ENCODE results near the gene FOXK2.
A peak's percentile ranks its signal among the peaks of the same experiment; 100 is the strongest.

The FOXK2 gene

DNA sequence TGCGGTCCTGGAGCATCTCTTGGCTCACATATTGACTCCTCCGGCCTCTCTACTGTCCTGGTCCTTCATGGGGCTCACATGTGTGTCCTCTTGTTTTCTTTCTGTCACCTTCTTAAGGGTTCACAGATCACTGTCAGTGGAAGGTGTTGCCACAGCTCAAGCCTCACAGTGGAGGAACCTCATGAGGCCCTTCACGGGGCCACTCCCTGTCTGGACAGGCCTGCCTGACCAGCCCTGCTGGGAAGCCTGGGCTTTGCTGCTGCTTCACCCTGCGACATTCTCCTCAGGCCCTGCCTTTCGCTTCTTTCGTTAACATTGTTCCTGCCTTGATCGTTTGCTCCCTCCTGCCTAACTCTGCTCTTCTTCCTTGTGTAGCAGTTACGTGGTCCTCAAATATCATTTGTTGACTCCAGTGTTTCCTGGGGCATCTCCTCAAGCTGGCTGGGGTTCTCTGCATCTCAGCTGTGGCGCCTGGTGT, 72.8 kb downstream of the FOXK2 start:
- DNase-seq: no peak

DNA sequence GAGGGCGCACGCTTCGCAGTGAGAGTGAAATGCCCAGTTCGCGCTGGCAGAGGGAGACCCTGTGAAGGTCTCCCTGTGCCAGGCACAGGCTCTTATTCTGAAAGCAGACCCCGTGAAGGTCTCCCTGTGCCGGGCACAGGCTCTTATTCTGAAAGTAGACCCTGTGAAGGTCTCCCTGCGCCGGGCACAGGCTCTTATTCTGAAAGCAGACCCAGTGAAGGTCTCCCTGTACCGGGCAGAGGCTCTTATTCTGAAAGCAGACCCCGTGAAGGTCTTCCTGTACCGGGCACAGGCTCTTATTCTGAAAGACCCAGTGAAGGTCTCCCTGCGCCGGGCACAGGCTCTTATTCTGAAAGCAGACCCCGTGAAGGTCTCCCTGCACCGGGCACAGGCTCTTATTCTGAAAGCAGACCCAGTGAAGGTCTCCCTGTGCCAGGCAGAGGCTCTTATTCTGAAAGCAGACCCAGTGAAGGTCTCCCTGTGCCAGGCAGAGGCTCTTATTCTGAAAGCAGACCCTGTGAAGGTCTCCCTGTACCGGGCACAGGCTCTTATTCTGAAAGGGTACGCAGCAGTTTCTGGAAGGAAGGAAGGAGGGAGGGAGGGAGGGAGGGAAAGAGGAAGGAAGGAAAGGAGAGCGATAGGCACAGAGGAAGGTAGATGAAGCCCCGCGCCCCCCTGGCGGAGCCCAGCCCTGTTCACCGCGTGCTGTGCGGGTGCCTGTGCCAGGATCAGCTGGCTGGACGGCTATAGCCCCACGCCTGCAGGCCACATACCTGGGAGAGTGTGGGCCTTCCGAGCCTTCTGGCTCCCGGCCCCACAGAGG, 73.4 kb downstream of the FOXK2 start:
- peak; percentile 45 to 52 for DNase-seq

DNA sequence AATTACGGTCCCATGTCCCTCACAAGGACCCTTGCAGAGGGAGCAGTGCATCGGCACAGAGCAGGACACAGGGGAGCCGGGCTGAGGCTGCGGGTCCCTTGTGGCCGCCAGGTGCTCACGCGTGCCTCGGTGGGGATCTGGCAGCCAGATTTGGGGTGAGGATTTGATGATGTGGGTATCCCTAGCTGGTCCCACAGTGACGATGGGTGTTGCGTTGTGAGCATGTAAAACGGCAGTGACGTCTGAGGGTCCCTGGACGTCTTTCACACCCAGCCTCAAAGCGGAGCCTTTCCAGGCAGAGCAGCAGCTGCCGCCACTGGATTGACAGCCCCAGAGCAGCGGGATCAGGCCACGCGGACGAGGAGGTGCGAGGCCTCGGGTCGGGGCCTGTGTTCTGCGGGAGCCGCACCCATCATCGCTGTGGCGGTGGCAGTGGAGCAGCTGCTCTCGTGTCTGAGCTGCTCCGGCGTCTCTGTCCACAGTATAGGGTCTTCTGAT, 74.1 kb downstream of the FOXK2 start:
- DNase-seq: no peak

DNA sequence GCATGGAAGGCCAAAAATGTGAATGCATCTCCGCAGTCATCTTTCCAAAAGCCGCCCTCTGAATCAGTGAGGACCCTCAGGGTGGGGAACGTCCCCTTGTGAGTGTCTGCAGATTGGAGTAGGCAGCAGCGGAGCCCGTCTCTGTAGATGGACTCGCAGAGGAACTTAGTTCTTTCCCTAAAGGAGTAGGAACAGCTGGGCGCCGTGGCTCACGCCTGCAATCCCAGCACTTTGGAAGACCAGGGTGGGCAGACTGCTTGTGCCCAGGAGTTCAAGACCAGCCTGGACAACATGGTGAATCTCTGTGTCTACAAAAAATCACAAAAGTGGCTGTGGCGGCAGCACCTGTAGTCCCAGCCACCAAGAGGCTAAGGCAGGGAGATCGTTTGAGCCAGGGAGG, 75.0 kb downstream of the FOXK2 start:
- no peak for DNase-seq

GRCh38 chr17:82595893-82596292, 76.4 kb downstream of the FOXK2 start:
- no peak for DNase-seq

DNA sequence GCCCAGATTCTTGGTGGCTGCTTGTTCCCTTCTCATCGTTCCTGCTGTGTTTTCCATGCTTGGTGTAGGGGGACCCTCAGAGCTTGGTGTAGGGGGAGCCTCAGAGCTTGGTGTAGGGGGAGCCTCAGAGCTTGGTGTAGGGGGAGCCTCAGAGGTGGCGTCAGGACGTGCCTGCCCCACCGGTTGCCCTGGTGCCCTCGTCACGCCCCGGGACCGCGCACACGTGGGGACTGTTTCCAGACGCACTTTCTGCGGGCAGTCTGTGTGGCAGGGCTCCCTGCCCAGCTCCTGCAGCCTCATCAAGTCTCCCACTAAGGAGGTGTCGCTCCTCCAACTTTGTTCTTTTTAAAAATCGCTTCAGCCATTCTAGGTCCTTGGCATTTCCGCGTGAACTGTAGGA, 76.8 kb downstream of the FOXK2 start:
- no peak for DNase-seq

DNA sequence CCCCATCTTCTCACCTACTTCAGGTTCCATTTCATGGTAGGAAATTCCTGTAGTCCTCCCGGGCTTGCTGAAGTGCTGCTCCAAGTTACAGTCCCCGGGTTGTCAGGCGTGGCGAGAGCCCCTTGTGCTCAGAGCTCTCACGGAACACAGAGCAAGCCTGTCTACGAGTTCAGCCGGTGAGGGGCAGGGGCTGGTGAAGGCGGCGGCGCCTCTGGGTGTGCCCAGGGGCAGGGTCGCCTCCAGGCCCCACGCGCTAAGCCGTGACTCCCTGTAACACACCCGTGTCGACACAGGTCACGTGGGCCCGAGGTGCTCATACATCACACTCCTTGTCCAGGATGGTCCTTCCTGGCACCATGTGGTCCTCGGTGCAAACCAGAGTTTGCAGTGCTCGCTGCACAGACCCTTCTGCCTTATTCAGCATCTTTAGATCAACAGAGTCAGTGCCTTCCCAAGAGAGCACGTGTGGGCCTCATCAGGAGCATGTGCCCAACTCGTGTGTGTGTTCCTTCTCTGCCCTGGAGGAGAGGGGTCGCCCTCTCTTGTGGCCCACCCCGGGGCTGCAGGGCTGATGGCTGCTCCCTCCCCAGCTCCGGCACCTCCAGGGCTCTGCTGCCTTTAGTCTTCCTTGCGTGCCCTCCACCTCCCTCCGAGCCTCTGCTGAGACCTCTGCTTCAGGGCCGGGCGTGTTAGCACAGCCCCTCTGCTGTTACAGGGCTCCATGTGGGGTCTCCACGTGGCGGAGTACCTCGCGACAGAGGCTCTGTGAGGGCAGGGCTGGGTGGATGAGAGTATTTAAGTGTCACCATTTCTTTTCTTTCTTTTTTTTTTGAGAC, 77.5 kb downstream of the FOXK2 start:
- no peak for DNase-seq

DNA sequence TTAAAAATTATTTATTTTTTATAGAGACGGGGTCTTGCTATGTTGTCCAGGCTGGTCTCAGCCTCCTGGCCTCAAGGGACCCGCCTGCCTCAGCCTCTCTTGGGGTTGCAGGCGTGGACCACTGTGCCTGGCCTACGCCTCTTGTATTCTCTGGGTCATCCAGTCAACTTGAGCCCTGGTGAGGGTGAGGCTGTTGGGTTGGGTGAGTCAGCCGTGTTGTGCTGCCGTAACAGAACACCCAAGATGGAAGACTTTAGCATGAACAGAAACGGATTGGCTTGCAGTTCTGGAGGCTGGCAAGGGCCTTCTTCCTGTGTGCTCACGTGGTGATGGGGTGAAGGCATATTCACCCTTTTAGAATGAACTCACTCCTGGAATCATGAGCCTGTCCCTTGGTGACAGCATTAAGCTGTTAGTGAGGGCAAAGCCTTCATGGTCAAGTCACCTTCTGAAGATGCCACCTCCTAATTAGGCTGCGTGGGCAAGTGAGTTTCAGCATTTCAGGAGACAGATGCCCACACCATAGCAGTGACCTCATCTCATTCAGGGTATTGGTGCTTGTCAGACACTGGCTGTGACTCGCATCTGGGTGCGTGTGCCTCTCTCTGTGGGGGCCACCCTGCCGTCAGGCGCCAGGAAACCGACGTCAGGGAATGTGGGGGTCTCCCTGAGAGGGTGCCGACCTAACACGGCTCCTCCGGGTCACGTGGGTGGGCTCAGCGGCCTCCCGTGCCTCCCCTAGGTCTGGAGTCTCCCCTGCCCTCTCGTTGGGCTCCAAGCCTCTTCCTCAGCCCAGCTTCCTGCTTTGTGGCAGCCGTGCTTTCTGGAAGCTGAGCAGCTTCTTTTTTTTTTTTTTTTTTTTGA, 79.0 kb downstream of the FOXK2 start:
- no peak for DNase-seq

DNA sequence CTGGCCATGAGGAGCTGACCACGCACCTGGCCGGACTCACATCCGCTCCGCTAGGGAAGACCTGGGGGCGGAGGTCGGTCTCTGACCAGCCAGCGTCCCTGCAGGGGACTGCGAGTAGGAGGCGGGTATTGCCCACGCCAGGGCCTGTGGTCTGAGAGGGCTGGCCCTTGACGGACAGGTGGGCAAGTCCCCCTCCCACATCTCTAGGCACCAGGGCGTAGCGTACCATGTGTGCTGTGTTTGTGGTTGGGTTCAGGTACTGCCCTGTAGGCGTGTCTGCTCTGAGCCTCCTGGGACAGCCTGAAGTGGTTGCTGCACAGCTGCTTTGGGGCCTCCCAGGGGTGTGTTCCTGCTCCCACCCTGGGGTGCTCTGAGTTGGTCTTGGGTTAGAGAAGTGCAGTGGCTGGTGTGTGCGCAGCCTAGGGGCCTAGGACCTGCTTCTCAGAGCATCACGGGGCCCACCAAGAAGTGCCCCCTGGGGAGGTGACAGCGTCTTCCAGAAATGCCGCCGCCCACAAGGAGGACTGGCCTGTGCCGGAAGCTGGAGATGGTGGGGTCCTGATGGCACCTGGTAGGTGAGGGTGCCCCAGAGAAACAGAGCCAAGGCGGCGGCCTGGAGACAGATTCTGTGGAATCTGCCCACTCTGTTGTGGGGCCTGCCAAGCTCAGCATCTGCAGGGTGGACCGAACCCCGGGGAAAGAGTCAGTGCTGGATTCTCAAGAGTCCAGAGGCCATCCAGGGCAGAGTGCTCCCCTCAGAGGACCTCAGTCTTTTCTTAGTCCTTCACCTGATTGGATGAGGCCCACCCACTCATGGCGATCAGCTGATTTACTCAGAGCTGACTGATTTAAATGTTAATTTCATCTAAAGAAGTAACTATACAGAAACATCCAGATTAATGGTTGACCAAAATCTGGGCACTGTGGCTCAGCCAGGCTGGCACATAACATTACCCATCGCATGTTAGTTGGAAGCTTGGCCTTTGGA, 80.4 kb downstream of the FOXK2 start:
- DNase-seq: no peak

- DNase-seq: no peak
Observed at GRCh38 chr17:82600731-82601446, 81.4 kb downstream of the FOXK2 start.

GRCh38 chr17:82601447-82602000, 82.0 kb downstream of the FOXK2 start:
- DNase-seq: no peak

DNA sequence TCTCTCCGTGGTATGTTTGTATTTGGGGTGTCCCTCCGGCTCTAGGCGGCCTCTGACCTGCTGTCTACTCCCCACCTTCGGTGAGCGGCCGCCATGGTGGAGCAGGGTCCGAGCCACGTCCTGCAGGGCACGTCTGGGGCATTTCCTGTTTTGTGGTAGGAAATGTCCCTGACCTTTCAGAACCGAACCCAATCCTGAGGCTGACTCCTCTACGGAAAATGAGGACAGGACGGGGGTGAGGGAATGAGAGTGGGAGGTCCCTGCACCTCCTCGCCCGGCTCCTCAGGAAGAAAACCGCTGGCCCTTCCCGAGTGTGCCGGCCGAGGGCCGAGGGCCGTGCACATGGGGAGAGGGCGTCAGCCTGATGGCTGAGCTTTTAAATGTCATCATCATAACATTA, 83.0 kb downstream of the FOXK2 start:
- DNase-seq: no peak

DNA sequence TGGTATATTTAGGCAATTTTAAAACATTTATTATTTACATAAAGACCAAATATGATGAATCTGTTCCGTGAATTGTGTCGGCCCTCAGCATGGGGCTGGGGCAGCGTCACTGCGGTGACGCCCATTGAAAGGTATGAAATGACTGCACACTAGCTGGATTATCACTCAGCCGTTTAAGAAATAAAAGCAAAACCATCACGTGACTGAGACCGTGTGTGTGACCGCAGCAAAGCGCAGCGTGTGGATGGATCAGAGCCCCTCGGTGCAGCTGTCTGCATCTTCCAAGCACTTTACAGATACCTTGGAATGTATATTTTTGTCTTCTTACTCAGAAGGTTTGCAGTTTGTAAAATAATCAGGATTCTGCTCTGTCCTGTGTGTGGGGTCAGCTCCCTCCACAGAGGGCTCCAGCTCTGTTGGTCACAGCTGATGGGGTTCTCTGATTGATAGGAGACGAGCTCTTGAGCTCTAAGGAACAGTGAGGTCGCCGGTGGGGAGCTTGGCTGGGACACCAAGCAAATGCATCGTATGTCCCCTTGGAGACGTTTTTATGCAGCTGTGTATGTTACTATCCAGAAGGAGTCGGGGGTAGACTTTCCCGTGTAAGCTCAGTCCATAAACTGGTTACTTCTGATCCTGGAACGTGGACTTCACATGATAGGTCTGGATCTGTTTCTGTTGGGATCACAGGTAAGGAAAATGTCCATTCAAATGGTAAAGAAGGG, 83.6 kb downstream of the FOXK2 start:
- no peak for DNase-seq

DNA sequence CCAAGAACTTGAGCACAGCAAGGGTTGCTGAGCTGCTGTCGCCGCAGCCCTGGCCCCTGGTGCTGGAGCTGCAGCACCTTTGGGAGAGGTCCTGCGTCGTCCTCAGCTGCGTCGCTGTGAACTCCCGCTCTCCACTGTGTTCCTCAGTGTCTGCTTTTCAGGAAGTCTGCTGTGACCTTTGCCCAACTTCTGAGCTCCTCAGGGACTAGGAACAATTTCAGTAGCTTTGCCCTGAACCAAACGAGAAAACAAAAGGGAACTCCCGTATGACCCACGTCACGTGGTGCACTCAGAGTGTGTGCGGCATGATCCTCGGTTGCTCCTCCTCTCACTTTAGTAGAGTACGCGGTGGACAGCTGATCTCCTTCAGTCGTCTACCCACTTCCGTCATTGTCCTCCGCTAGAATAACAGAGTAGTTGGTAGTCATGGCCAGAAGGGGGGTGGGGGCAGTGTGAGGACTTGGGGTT, 84.5 kb downstream of the FOXK2 start:
- DNase-seq: no peak

- DNase-seq: no peak
Observed at GRCh38 chr17:82604532-82604931, 85.0 kb downstream of the FOXK2 start.

DNA sequence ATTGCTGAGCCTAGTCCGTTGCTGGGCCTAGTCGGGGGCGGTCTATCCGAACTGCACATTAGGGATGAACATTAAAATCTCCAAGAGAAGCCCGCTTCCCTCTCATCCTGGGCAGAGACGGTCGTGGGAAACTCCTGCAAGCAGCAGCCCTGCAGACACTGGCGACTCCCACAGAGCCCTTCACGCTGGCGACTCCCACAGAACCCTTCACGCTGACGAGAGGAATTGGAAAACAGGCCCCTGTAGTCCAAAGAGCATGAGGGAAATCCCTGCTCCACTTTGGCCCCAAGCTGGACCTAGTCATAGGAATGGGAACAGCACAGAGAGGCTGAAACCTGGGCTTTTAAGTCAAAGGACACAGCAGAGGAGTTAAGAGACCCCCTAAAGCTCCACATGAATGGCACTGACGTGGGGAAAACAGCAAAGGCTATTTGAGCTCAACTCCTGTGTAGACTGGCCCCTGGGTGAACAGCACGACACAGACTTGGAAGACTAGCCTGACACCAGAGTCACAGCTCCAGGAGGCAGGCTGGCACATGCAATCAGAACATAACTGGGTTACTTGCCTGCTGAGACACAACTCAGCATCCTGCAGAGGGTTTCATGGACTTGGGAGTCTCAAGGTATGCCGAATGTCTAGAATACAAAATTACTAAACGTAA, 86.5 kb downstream of the FOXK2 start:
- DNase-seq: no peak

DNA sequence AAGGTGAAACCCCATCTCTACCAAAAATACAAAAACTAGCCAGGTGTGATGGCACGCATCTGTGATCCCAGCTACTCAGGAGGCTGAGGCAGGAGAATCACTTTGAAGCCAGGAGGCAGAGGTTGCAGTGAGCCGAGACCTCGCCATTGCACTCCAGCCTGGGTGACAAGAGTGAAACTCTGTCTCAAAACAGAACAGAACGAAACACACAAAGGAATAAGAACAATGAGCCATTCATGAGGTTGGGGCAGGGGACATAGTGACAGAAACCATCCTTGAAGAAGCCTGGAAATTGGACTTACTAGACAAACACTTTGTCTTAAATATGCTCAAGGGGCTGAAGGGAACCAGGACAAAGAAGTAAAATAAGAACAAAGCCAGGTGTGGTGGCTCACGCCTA, 89.3 kb downstream of the FOXK2 start:
- DNase-seq: no peak

DNA sequence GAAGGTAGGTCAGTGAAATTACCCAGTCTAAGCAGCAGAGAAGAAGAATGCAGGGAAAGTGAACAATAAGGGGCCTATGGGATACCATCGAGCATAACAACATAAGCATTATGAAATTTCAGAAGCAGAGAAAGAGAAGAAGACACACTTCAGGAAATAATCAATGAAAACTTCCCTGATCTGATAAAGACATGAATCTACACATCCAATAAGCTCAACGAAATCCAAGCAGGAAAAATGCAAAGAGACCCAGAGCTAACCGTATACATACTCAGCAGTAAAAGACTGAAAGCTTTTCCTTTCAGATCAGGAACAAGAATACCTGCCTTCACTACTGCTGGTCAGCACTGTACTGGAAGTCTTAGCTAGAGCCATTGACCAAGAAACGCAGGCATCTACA, 90.1 kb downstream of the FOXK2 start:
- no peak for DNase-seq

All from activated CD4-positive, alpha-beta T cell treated with anti-CD3 and anti-CD28 coated beads, Interleukin-2, amount 50 U/mL, for 48 hours (primary cell).